WTC11 (cell line): Measurements from ENCODE around the gene KNSTRN. TPM values are rescaled to one million over a fixed set of nuclear protein-coding genes. Genes with fewer than 3 reads are reported as not detected.

Experiments
- AFF4 ChIP-seq: sonication (generic); formaldehyde crosslinking; IDR thresholded peaks from 2 replicates; pipeline ENCODE4 v1.8.1; 2023; ENCODE audit warnings: mild to moderate bottlenecking, missing genetic modification reagents, borderline replicate concordance
- CBFB ChIP-seq: sonication (generic); formaldehyde crosslinking; IDR thresholded peaks from 2 replicates; pipeline ENCODE4 v1.8.1; 2022; ENCODE audit warnings: mild to moderate bottlenecking, low read depth, missing genetic modification reagents
- CREB1 ChIP-seq: sonication (generic); formaldehyde crosslinking; IDR thresholded peaks from 2 replicates; pipeline ENCODE4 v1.8.0; 2023; ENCODE audit warnings: mild to moderate bottlenecking, missing genetic modification reagents
- CREM ChIP-seq: sonication (generic); formaldehyde crosslinking; IDR thresholded peaks from 2 replicates; pipeline ENCODE4 v1.8.1; 2022; ENCODE audit warnings: mild to moderate bottlenecking, missing genetic modification reagents, moderate library complexity
- E2F1 ChIP-seq: sonication (generic); formaldehyde crosslinking; IDR thresholded peaks from 2 replicates; pipeline ENCODE4 v1.8.0; 2022; ENCODE audit warnings: mild to moderate bottlenecking, missing genetic modification reagents
- E2F5 ChIP-seq: sonication (generic); formaldehyde crosslinking; IDR thresholded peaks from 2 replicates; pipeline ENCODE4 v1.8.1; 2022; ENCODE audit warnings: mild to moderate bottlenecking, moderate library complexity, missing genetic modification reagents
- ELF4 ChIP-seq: sonication (generic); formaldehyde crosslinking; IDR thresholded peaks from 2 replicates; pipeline ENCODE4 v1.8.1; 2022; ENCODE audit warnings: low read depth, mild to moderate bottlenecking, moderate library complexity, missing genetic modification reagents
- EMX1 ChIP-seq: fragments of 250-450 bp; sonication (Bioruptor Pico); IDR thresholded peaks from 2 replicates; pipeline ENCODE4 v1.8.0; 2021; ENCODE audit warnings: mild to moderate bottlenecking
- ESRRA ChIP-seq: sonication (generic); formaldehyde crosslinking; IDR thresholded peaks from 2 replicates; pipeline ENCODE4 v1.8.1; 2022; ENCODE audit warnings: mild to moderate bottlenecking, missing genetic modification reagents, borderline replicate concordance
- ETV6 ChIP-seq: sonication (generic); formaldehyde crosslinking; IDR thresholded peaks from 2 replicates; pipeline ENCODE4 v1.8.1; 2022; ENCODE audit warnings: mild to moderate bottlenecking, missing genetic modification reagents
- FOXK1 ChIP-seq: sonication (generic); formaldehyde crosslinking; IDR thresholded peaks from 2 replicates; pipeline ENCODE4 v1.8.0; 2022; ENCODE audit warnings: mild to moderate bottlenecking, moderate library complexity, missing genetic modification reagents
- GABPB1 ChIP-seq: sonication (generic); formaldehyde crosslinking; IDR thresholded peaks from 2 replicates; pipeline ENCODE4 v1.8.1; 2023; ENCODE audit warnings: mild to moderate bottlenecking, missing genetic modification reagents
- IRF1 ChIP-seq: sonication (generic); formaldehyde crosslinking; IDR thresholded peaks from 2 replicates; pipeline ENCODE4 v1.8.0; 2023; ENCODE audit warnings: missing genetic modification reagents
- IRF2 ChIP-seq: sonication (generic); formaldehyde crosslinking; IDR thresholded peaks from 2 replicates; pipeline ENCODE4 v1.8.0; 2022; ENCODE audit warnings: low read depth, missing genetic modification reagents, borderline replicate concordance
- JAZF1 ChIP-seq: fragments of 250-450 bp; sonication (Bioruptor Pico); IDR thresholded peaks from 2 replicates; pipeline ENCODE4 v1.9.0; 2021; ENCODE audit warnings: moderate library complexity, mild to moderate bottlenecking, inconsistent platforms
- NFATC4 ChIP-seq: fragments of 250-450 bp; sonication (Bioruptor Pico); IDR thresholded peaks from 2 replicates; pipeline ENCODE4 v1.9.0; 2021; ENCODE audit warnings: mild to moderate bottlenecking
- NFYB ChIP-seq: sonication (generic); formaldehyde crosslinking; conservative IDR thresholded peaks from 2 replicates; pipeline ENCODE4 v1.8.0; 2022; ENCODE audit warnings: low read depth, missing genetic modification reagents
- PREB ChIP-seq: sonication (generic); formaldehyde crosslinking; IDR thresholded peaks from 2 replicates; pipeline ENCODE4 v1.8.1; 2022; ENCODE audit warnings: mild to moderate bottlenecking, missing genetic modification reagents, moderate library complexity, borderline replicate concordance
- PRRX2 ChIP-seq: fragments of 250-450 bp; sonication (Bioruptor Pico); IDR thresholded peaks from 2 replicates; pipeline ENCODE4 v1.8.0; 2021; ENCODE audit warnings: mild to moderate bottlenecking
- RORB ChIP-seq: fragments of 250-450 bp; sonication (Bioruptor Pico); IDR thresholded peaks from 2 replicates; pipeline ENCODE4 v1.9.0; 2021; ENCODE audit warnings: mild to moderate bottlenecking
- SOX15 ChIP-seq: fragments of 250-450 bp; sonication (Bioruptor Pico); IDR thresholded peaks from 2 replicates; pipeline ENCODE4 v1.9.0; 2021; ENCODE audit warnings: mild to moderate bottlenecking
- TEAD4 ChIP-seq: sonication (generic); formaldehyde crosslinking; IDR thresholded peaks from 2 replicates; pipeline ENCODE4 v1.8.0; 2022; ENCODE audit warnings: mild to moderate bottlenecking, missing genetic modification reagents
- USF1 ChIP-seq: sonication (generic); formaldehyde crosslinking; IDR thresholded peaks from 2 replicates; pipeline ENCODE4 v1.8.0; 2022; ENCODE audit warnings: mild to moderate bottlenecking, missing genetic modification reagents
- ZBTB21 ChIP-seq: sonication (generic); formaldehyde crosslinking; IDR thresholded peaks from 2 replicates; pipeline ENCODE4 v1.8.1; 2023; ENCODE audit warnings: mild to moderate bottlenecking, missing genetic modification reagents, borderline replicate concordance
- ZNF138 ChIP-seq: sonication (generic); formaldehyde crosslinking; conservative IDR thresholded peaks from 2 replicates; pipeline ENCODE4 v1.8.1; 2022; ENCODE audit warnings: mild to moderate bottlenecking, moderate library complexity, missing genetic modification reagents
- ZNF263 ChIP-seq: sonication (generic); formaldehyde crosslinking; IDR thresholded peaks from 2 replicates; pipeline ENCODE4 v1.8.1; 2022; ENCODE audit warnings: low read depth, mild to moderate bottlenecking, moderate library complexity, missing genetic modification reagents
- ZNF317 ChIP-seq: sonication (generic); formaldehyde crosslinking; IDR thresholded peaks from 2 replicates; pipeline ENCODE4 v1.8.1; 2023; ENCODE audit warnings: low read depth, mild to moderate bottlenecking, moderate library complexity, missing genetic modification reagents, borderline replicate concordance
- ZNF423 ChIP-seq: fragments of 250-450 bp; sonication (Bioruptor Pico); IDR thresholded peaks from 2 replicates; pipeline ENCODE4 v2.1.2; 2022; ENCODE audit warnings: mild to moderate bottlenecking, moderate library complexity
- ZSCAN18 ChIP-seq: fragments of 250-450 bp; sonication (Bioruptor Pico); IDR thresholded peaks from 2 replicates; pipeline ENCODE4 v2.1.2; 2022; ENCODE audit warnings: mild to moderate bottlenecking, moderate library complexity
- total RNA-seq: library from RNA; stranded (reverse); gene quantifications from 3 replicates; pipeline ENCODE4 v1.2.3, GENCODE V29; 2021

The KNSTRN gene
- total RNA-seq, 1 experiment from 2014 or later, result 73.4 TPM

GRCh38 chr15:40405501-40406381 lies 23.2 kb downstream of the KNSTRN start, which contains the start of gene IVD (continued):
- TF ChIP-seq AFF4 (0 out of 2 replicates have a peak, but pooled peaks have one; percentile 33), JAZF1 (no peak), ZNF263 (CRISPR knock-in tag) (no peak), RORB (CRISPR knock-in tag) (no peak), TEAD4 (CRISPR knock-in tag) (no peak), ZSCAN18 (no peak), ETV6 (CRISPR knock-in tag) (peak; percentile 90; the same call in 1 of the 2 replicates), ZNF423 (CRISPR knock-in tag) (no peak), CREM (0 out of 2 replicates have a peak, but pooled peaks have one; percentile 33), NFYB (CRISPR knock-in tag) (peak; percentile 99), CBFB (CRISPR knock-in tag) (peak; percentile 32; the same call in 1 of the 2 replicates), ZBTB21 (CRISPR knock-in tag) (no peak), CREB1 (0 out of 2 replicates have a peak, but pooled peaks have one; percentile 53), PRRX2 (no peak), NFATC4 (CRISPR knock-in tag) (no peak), E2F5 (no peak), USF1 (CRISPR knock-in tag) (no peak), PREB (no peak), E2F1 (CRISPR knock-in tag) (no peak), IRF1 (CRISPR knock-in tag) (no peak), SOX15 (no peak), EMX1 (CRISPR knock-in tag) (no peak), ESRRA (CRISPR knock-in tag) (no peak), IRF2 (CRISPR knock-in tag) (no peak), ZNF317 (CRISPR knock-in tag) (no peak), ZNF138 (CRISPR knock-in tag) (no peak), GABPB1 (CRISPR knock-in tag) (peak; percentile 79; the same call in 1 of the 2 replicates), FOXK1 (CRISPR knock-in tag) (peak; percentile 68; the same call in 1 of the 2 replicates), ELF4 (CRISPR knock-in tag) (no peak)
